HG03025 (cell line): ENCODE measurements around the gene ANKRD13C.

Experiments used
- ATAC-seq: cut with Tn5 transposase; IDR thresholded peaks from one replicate; pipeline ENCODE4 v1.9.1; 2021; ENCODE audit warnings: mild to moderate bottlenecking, moderate library complexity; ENCODE audit not compliant: unreplicated experiment, low FRiP score

Gene ANKRD13C

DNA sequence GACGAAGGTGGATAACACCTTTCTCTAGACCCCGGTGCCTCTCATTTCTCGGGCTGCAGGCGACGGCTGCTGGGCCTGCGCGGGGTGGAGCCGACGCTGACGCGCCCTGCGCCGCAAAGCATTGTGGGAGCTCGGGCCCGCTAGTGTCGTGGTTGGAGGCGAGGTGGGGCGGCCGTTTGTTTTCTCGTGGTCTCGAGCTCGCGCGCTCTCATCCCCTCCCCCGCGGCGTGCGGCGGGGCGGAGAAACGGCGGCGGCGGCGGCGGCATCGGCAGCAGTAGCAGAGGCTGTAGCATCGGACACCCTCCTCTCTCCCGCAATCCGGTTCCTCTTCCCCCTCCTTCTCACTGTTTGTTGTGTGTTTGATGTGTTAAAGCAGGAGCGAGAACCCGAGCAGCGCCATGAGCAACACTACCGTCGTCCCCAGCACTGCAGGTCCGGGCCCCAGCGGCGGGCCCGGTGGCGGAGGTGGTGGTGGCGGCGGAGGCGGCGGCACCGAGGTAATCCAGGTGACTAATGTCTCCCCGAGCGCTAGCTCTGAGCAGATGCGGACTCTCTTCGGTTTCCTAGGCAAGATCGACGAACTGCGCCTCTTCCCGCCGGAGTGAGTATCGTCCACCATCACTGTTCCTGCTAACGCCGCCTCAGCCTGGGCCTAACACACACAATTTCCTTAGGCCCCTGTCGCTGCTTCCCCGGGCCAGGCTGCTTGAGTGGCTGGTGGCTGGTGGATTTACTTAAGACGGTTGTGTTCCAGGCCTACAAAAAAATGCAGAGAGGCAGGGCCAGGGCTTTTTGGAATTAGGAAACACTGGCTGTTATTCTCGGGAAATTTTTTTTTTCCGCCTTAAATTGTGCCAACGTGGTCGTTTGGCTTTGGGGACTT lies 133.0 kb downstream of the ANKRD13C start, which contains the start of gene SRSF11:
TSS of gene SRSF11 (plus strand) at position 143 of the 884 bp plus-strand sequence. CDS start at position 400, 257 bp downstream.
- peak; percentile 96 for ATAC-seq

DNA sequence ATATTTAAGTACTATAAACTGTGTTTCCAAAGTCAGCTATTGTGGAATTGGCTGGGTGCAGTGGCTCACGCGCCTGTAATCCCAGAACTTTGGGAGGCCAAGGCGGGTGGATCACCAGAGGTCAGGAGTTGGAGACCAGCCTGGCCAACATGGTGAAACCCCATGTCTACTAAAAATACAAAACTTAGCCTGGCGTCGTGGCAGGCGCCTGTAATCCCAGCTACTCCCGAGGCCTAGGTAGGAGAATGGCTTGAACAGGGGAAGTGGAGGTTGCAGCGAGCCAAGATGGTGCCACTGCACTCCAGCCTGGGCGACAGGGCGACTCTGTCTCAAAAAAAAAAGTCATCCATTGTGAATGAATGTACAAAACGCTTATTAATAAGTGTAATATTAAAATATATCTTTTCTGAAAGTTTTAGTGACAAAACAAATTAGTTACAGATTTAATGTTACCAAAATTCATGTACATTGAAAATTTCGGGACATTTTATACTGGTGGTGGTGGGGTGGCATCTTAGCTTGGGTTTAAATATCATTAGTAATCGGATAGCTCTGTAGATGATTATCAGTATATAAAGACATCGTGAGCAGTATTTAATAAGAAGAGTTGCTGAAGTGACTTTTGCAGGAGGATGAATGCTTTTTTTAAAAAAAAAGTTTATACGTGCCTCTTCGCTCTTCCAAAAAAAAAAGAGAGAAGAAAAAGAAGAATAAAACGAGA lies 133.8 kb downstream of the ANKRD13C start:
- peak; percentile 0 for ATAC-seq

DNA sequence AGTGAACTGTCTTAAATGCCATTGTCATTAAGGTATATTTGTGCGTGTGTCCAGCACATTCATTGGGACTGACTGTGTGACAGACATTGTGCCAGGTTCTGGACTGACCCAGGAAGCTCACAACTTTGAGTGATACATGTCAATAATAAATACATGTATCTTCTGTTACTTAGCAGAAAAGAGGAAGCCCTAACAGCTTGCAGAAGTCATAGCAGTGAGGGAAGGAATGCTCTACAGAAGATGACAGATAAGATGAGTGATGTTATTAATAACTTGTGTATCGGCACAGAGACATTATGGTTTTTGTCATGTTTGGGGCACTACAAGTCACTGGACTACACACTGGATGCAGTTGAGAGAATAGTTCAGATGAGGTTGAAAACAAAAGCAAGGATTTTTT lies 134.5 kb downstream of the ANKRD13C start:
- ATAC-seq = no peak

DNA sequence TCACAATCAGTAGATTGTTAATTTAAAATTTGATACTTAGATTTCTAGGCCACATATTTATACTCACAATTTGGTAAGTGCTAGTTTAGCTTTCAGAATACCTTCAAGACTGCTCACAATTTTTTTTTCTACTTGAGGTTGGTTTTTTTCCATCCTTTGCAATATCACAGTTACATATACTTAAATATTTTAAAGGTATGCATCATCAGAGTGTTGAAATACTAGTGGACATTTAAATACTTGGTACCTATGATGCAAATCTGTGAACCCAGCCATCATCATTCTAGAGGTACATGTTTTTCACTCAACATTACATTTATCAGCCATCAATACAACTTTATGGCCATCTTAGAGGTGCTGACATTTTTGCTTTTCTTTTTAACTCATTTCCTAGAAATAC lies 143.0 kb downstream of the ANKRD13C start:
- no peak for ATAC-seq

DNA sequence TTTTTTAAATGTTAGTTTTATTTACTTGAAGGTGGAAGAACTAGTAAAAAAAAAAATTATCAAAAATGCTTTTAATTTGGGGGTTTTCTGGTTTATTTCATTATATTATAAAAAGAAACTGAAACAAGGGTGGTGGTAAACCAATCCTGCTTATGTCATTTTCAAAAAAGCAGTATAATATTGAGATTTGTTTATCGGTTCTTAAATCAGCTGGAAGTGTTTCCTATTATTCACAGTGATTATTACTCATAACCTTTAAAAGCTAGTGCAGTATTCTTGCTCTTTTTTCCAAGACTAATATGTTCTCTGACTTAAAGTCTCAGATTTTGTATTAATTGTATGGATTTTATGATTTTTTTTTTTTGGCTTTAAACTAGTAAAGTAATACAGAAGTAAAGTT lies 143.7 kb downstream of the ANKRD13C start:
- no peak for ATAC-seq
